Measurements from ENCODE around the gene GRB7. TPM values are rescaled to one million over a fixed set of nuclear protein-coding genes. Genes with fewer than 3 reads are reported as not detected.
A peak's percentile ranks its signal among the peaks of the same experiment; 100 is the strongest.

The GRB7 gene
- total and polyA plus RNA-seq, 10 of the 15 experiments (the other 5 are each of a cell fraction or from before 2014, with no cell fraction given): 0.05 to 0.34 (median 0.19) TPM; not detected in 4

DNA sequence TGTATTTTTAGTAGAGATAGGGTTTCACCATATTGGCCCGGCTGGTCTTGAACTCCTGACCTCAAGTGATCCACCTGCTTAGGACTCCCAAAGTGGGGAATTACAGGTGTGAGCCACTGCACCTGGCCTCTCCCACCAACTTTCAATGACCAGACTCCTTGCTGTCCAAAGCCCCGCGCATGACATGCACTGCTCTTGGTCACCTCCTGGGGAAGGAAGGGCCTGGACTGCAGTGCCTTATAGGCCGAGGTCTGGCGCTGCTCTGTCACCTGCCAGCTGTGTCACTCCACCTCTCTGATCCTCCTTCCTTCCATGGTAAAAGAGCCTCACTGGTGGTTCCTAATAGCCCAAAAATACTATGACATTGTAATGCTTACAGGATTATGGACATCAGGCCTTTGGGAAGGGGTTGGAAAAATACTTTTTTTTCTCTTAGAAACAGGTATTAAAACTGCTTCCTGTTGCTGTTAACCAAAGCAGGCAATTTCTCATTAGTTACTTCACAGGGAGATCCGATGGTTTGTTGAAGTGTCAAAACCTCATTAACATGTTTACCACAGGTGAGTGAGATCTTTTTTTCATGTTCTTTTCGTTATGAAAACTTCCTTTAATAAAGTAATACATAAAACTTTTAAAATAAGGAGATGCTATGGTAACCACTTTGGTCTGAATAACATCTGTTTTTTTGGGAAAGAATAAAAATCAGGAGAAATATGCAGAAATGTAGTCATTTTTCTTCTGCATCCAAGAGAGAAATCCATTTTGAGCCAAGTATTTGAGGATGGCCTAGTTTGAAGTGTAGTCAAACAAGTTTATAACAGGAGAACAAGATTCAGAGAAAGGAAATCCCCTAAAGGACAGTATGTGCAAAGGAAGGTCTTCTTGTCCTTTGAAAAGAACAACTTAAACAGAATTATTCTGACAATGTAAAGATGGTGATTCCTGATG lies 35.5 kb downstream of the GRB7 start (continued):
- TF ChIP-seq CEBPB (IDR thresholded peaks at IDR 0.05; ENCODE audit: borderline replicate concordance in 1 of 2, low read depth in 2 of 2, low read length in 2 of 2) (no peak), MTA2 (IDR thresholded peaks at IDR 0.05; ENCODE audit: low read depth) (peak; percentile 89), BMI1 (IDR thresholded peaks at IDR 0.05; ENCODE audit: borderline replicate concordance) (peak; percentile 18; the same call in 1 of the 2 replicates), POLR2A (IDR thresholded peaks at IDR 0.05; ENCODE audit: low read depth, low read length) (peak; percentile 44), ZZZ3 (IDR thresholded peaks at IDR 0.05; ENCODE audit: control insufficient read depth, insufficient read length, low read depth) (no peak), YY1 (IDR thresholded peaks at IDR 0.05; ENCODE audit: low read depth, low read length) (no peak), EED (IDR thresholded peaks at IDR 0.05; ENCODE audit: low read depth) (no peak), TCF3 (IDR thresholded peaks at IDR 0.05; ENCODE audit: borderline replicate concordance, insufficient read depth, low read depth, low read length) (no peak), ZBED1 (IDR thresholded peaks at IDR 0.05; ENCODE audit: borderline replicate concordance) (no peak), ZNF384 (IDR thresholded peaks at IDR 0.05; ENCODE audit: borderline replicate concordance, low read depth, low read length) (0 out of 2 replicates have a peak, but pooled peaks have one; percentile 14), ESRRA (IDR thresholded peaks at IDR 0.05; ENCODE audit: low read length) (no peak), RAD51 (IDR thresholded peaks at IDR 0.05) (no peak), MEF2B (IDR thresholded peaks at IDR 0.05; ENCODE audit: partially characterized antibody, poor library complexity, severe bottlenecking) (no peak), NFIC (IDR thresholded peaks at IDR 0.05; ENCODE audit: low read depth, low read length) (peak; percentile 40; the same call in 1 of the 2 replicates), IRF3 (IDR thresholded peaks at IDR 0.05) (no peak), IKZF1 (conservative IDR thresholded peaks at IDR 0.05) (peak; percentile 2; the same call in 1 of the 2 replicates), IKZF2 (IDR thresholded peaks at IDR 0.05) (peak; percentile 69 to 70), CBX3 (IDR thresholded peaks at IDR 0.05; ENCODE audit: borderline replicate concordance, low read depth) (no peak), SIN3A (IDR thresholded peaks at IDR 0.05; ENCODE audit: low read depth, low read length) (no peak), RELA (IDR thresholded peaks at IDR 0.05; ENCODE audit: borderline replicate concordance, partially characterized antibody) (no peak), SIX5 (IDR thresholded peaks at IDR 0.05; ENCODE audit: low read depth, low read length, severe bottlenecking) (no peak), MLLT1 (IDR thresholded peaks at IDR 0.05) (no peak), ATF7 (IDR thresholded peaks at IDR 0.05; ENCODE audit: low read depth) (peak; percentile 33; the same call in 1 of the 2 replicates)
- TF ChIP-seq, protein P1, sequence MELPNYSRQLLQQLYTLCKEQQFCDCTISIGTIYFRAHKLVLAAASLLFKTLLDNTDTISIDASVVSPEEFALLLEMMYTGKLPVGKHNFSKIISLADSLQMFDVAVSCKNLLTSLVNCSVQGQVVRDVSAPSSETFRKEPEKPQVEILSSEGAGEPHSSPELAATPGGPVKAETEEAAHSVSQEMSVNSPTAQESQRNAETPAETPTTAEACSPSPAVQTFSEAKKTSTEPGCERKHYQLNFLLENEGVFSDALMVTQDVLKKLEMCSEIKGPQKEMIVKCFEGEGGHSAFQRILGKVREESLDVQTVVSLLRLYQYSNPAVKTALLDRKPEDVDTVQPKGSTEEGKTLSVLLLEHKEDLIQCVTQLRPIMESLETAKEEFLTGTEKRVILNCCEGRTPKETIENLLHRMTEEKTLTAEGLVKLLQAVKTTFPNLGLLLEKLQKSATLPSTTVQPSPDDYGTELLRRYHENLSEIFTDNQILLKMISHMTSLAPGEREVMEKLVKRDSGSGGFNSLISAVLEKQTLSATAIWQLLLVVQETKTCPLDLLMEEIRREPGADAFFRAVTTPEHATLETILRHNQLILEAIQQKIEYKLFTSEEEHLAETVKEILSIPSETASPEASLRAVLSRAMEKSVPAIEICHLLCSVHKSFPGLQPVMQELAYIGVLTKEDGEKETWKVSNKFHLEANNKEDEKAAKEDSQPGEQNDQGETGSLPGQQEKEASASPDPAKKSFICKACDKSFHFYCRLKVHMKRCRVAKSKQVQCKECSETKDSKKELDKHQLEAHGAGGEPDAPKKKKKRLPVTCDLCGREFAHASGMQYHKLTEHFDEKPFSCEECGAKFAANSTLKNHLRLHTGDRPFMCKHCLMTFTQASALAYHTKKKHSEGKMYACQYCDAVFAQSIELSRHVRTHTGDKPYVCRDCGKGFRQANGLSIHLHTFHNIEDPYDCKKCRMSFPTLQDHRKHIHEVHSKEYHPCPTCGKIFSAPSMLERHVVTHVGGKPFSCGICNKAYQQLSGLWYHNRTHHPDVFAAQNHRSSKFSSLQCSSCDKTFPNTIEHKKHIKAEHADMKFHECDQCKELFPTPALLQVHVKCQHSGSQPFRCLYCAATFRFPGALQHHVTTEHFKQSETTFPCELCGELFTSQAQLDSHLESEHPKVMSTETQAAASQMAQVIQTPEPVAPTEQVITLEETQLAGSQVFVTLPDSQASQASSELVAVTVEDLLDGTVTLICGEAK (IDR thresholded peaks at IDR 0.05; ENCODE audit: borderline replicate concordance): no peak
